GM19324 (cell line): ENCODE results near the gene SMYD3.
"Not testable (repeated sequence)": the region's sequence is repeated elsewhere in the genome, so short reads cannot be mapped to it uniquely, and the experiment has no call there.

Experiments used
- ATAC-seq: cut with Tn5 transposase; IDR thresholded peaks from one replicate; pipeline ENCODE4 v1.9.1; 2021; ENCODE audit warnings: mild to moderate bottlenecking, moderate library complexity; ENCODE audit not compliant: unreplicated experiment, low FRiP score

SMYD3 gene

GRCh38 chr1:245721488-245721887 is 785.6 kb downstream of the SMYD3 start:
- no peak for ATAC-seq

- ATAC-seq = no peak
These were observed 788.1 kb downstream of the SMYD3 start for GRCh38 chr1:245718951-245719350.

GRCh38 chr1:245718123-245718522 is 789.0 kb downstream of the SMYD3 start:
- no peak for ATAC-seq

GRCh38 chr1:245717611-245718010 is 789.5 kb downstream of the SMYD3 start:
- no peak for ATAC-seq

GRCh38 chr1:245716561-245716960 is 790.5 kb downstream of the SMYD3 start:
- no peak for ATAC-seq

- ATAC-seq = no peak
These were observed 791.1 kb downstream of the SMYD3 start for GRCh38 chr1:245715970-245716369.

GRCh38 chr1:245715291-245715701 is 791.8 kb downstream of the SMYD3 start:
- no peak for ATAC-seq

- ATAC-seq = not testable (repeated sequence)
These were observed 793.1 kb downstream of the SMYD3 start for GRCh38 chr1:245714027-245714426.

GRCh38 chr1:245710961-245711903 is 795.8 kb downstream of the SMYD3 start:
- ATAC-seq = no peak

GRCh38 chr1:245707941-245708340 is 799.1 kb downstream of the SMYD3 start:
- ATAC-seq = no peak

GRCh38 chr1:245704765-245705164 is 802.3 kb downstream of the SMYD3 start:
- no peak for ATAC-seq

- no peak for ATAC-seq
These were observed 802.7 kb downstream of the SMYD3 start for GRCh38 chr1:245704341-245704740.

GRCh38 chr1:245702346-245702745 is 804.7 kb downstream of the SMYD3 start:
- no peak for ATAC-seq

GRCh38 chr1:245701631-245702030 is 805.4 kb downstream of the SMYD3 start:
- no peak for ATAC-seq

GRCh38 chr1:245700631-245701030 is 806.4 kb downstream of the SMYD3 start:
- no peak for ATAC-seq
